Fibroblast of the conjunctiva (primary cell): Measurements from ENCODE around the gene KCNMA1.
"Not testable (repeated sequence)": the region's sequence is repeated elsewhere in the genome, so short reads cannot be mapped to it uniquely, and the experiment has no call there.

Experiments
- DNase-seq: peaks from one replicate; pipeline ENCODE4 v3.0.0-alpha.2; 2010; ENCODE audit warnings: low read depth

Gene KCNMA1

GRCh38 chr10:77582710-77583115 lies 54.9 kb downstream of the KCNMA1 start:
- no peak for DNase-seq

GRCh38 chr10:77581738-77582137 lies 55.9 kb downstream of the KCNMA1 start:
- DNase-seq, result no peak

GRCh38 chr10:77580482-77580881 lies 57.1 kb downstream of the KCNMA1 start:
- no peak for DNase-seq

- no peak for DNase-seq
These were observed 58.9 kb downstream of the KCNMA1 start for GRCh38 chr10:77578583-77579227.

GRCh38 chr10:77577666-77578229 lies 59.9 kb downstream of the KCNMA1 start:
- DNase-seq, result no peak

GRCh38 chr10:77576444-77577032 lies 61.1 kb downstream of the KCNMA1 start:
- DNase-seq, result no peak

GRCh38 chr10:77576007-77576367 lies 61.6 kb downstream of the KCNMA1 start:
- no peak for DNase-seq

- no peak for DNase-seq
These were observed 62.2 kb downstream of the KCNMA1 start for GRCh38 chr10:77575271-77576006.

GRCh38 chr10:77574438-77574837 lies 63.2 kb downstream of the KCNMA1 start:
- no peak for DNase-seq

- not testable (repeated sequence) for DNase-seq
These were observed 65.1 kb downstream of the KCNMA1 start for GRCh38 chr10:77572520-77572919.

- no peak for DNase-seq
These were observed 66.1 kb downstream of the KCNMA1 start for GRCh38 chr10:77571490-77571889.

- DNase-seq, result no peak
These were observed 70.6 kb downstream of the KCNMA1 start for GRCh38 chr10:77566914-77567566.

- DNase-seq, result no peak
These were observed 71.4 kb downstream of the KCNMA1 start for GRCh38 chr10:77566236-77566635.

GRCh38 chr10:77565590-77566023 lies 72.0 kb downstream of the KCNMA1 start:
- no peak for DNase-seq

- no peak for DNase-seq
These were observed 72.6 kb downstream of the KCNMA1 start for GRCh38 chr10:77564731-77565589.

- DNase-seq, result no peak
These were observed 73.9 kb downstream of the KCNMA1 start for GRCh38 chr10:77563638-77564270.

GRCh38 chr10:77562742-77563141 lies 74.9 kb downstream of the KCNMA1 start:
- no peak for DNase-seq

GRCh38 chr10:77561991-77562390 lies 75.6 kb downstream of the KCNMA1 start:
- DNase-seq, result no peak

GRCh38 chr10:77560471-77560870 lies 77.1 kb downstream of the KCNMA1 start:
- DNase-seq, result no peak

GRCh38 chr10:77560052-77560451 lies 77.6 kb downstream of the KCNMA1 start:
- DNase-seq, result no peak

GRCh38 chr10:77556990-77557601 lies 80.5 kb downstream of the KCNMA1 start:
- no peak for DNase-seq
